Activated naive CD4-positive, alpha-beta T cell treated with anti-CD3 and anti-CD28 coated beads for 36 hours (primary cell): Measurements from ENCODE around the gene LRRN2. TPM values are rescaled to one million over a fixed set of nuclear protein-coding genes. Genes with fewer than 3 reads are reported as not detected.

Experiments used
- CTCF ChIA-PET: fragments of 350-600 bp; sonication (Branson Sonifier 250); formaldehyde crosslinking; loops from one replicate; lab custom pipeline; 2021; ENCODE audit warnings: antibody characterized with exemption; lab: Charles Lee
- DNase-seq: peaks from one replicate; pipeline ENCODE4 v3.0.0-alpha.2; 2020
- H3K27ac Mint-ChIP-seq: one replicate; pipeline ENCODE4 v1.8.0; 2021; ENCODE audit warnings: mild to moderate bottlenecking, mixed read lengths
- H3K27me3 Mint-ChIP-seq: one replicate; pipeline ENCODE4 v1.8.0; 2021; ENCODE audit warnings: low read depth, mixed read lengths
- H3K36me3 Mint-ChIP-seq: one replicate; pipeline ENCODE4 v1.8.0; 2021; ENCODE audit warnings: low read depth, mixed read lengths
- H3K4me1 Mint-ChIP-seq: one replicate; pipeline ENCODE4 v1.8.0; 2021; ENCODE audit warnings: low read depth, mixed read lengths
- H3K4me3 Mint-ChIP-seq: one replicate; pipeline ENCODE4 v1.8.0; 2021; ENCODE audit warnings: mild to moderate bottlenecking, moderate library complexity, mixed read lengths
- H3K9me3 Mint-ChIP-seq: one replicate; pipeline ENCODE4 v1.8.0; 2021; ENCODE audit warnings: mixed read lengths
- intact Hi-C: fragments of 100-400 bp; cut with micrococcal nuclease; formaldehyde crosslinking; loops from one replicate; pipeline ENCODE4 v1.15.1; 2023
- total RNA-seq, 2 experiments: library from RNA; stranded (reverse); gene quantifications; one replicate each; pipeline ENCODE4 v1.2.3, GENCODE V29; 2021

The LRRN2 gene
- total RNA-seq, 2 experiments from 2014 or later, result not detected

GRCh38 chr1:204709960-204710912, 24.7 kb upstream of the LRRN2 start:
- Mint-ChIP-seq H3K4me3 (no peak overlapping the region), H3K4me1 (peaks cover 36% of the 10 kb centered on the region), H3K27ac (no peak overlapping the region), H3K27me3 (peaks cover 5% of the 10 kb centered on the region), H3K9me3 (no peaks in the 10 kb centered on the region), H3K36me3 (no peaks in the 10 kb centered on the region)
- intact Hi-C loops, result no loop called here
- CTCF ChIA-PET, result interaction anchor here (1.9 kb wide), 1 partner anchor 97 kb away, joined by 4 read pairs; no protein-coding TSS in a partner anchor
- no peak for DNase-seq

- CTCF ChIA-PET, result interaction anchor here (1.9 kb wide), 1 partner anchor 98 kb away, joined by 4 read pairs; no protein-coding TSS in a partner anchor
These were observed 23.5 kb upstream of the LRRN2 start for GRCh38 chr1:204709021-204709420.

GRCh38 chr1:204706838-204707509, 21.4 kb upstream of the LRRN2 start:
- no peak for DNase-seq
- CTCF ChIA-PET, result interaction anchor here (0.6 to 1.3 kb wide), 2 partner anchors 100 to 128 kb away, joined by 4 read pairs; no protein-coding TSS in a partner anchor
- Mint-ChIP-seq H3K27ac (no peak overlapping the region), H3K27me3 (peaks cover 3% of the 10 kb centered on the region), H3K4me1 (peaks cover 30% of the 10 kb centered on the region), H3K4me3 (no peak overlapping the region), H3K36me3 (no peaks in the 10 kb centered on the region), H3K9me3 (no peaks in the 10 kb centered on the region)
- intact Hi-C loops, result no loop called here

More at GRCh38 chr1:204709021-204709420, 23.5 kb upstream of the LRRN2 start:
- no peaks in the 10 kb centered on the region for H3K9me3 Mint-ChIP-seq
- peaks cover 5% of the 10 kb centered on the region for H3K27me3 Mint-ChIP-seq
- H3K27ac Mint-ChIP-seq, result no peak overlapping the region
- DNase-seq, result no peak
- intact Hi-C loops, result no loop called here
- H3K4me3 Mint-ChIP-seq, result no peak overlapping the region
- H3K4me1 Mint-ChIP-seq, result peaks cover 36% of the 10 kb centered on the region
- H3K36me3 Mint-ChIP-seq, result no peaks in the 10 kb centered on the region

GRCh38 chr1:204705888-204706837, 20.6 kb upstream of the LRRN2 start:
- intact Hi-C loops, result no loop called here
- CTCF ChIA-PET, result interaction anchor here (1.3 kb wide), 1 partner anchor 101 kb away, joined by 4 read pairs; no protein-coding TSS in a partner anchor
- peaks cover 30% of the 10 kb centered on the region for H3K4me1 Mint-ChIP-seq
- DNase-seq, result no peak
- H3K27me3 Mint-ChIP-seq, result no peaks in the 10 kb centered on the region
- no peak overlapping the region for H3K27ac Mint-ChIP-seq
- no peaks in the 10 kb centered on the region for H3K9me3 Mint-ChIP-seq
- H3K4me3 Mint-ChIP-seq, result no peak overlapping the region
- no peaks in the 10 kb centered on the region for H3K36me3 Mint-ChIP-seq

- Mint-ChIP-seq H3K36me3 (no peaks in the 10 kb centered on the region), H3K4me3 (no peak overlapping the region), H3K9me3 (no peaks in the 10 kb centered on the region), H3K4me1 (peaks cover 30% of the 10 kb centered on the region), H3K27me3 (no peaks in the 10 kb centered on the region), H3K27ac (no peak overlapping the region)
- DNase-seq, result no peak
- intact Hi-C loops, result no loop called here
- CTCF ChIA-PET, result interaction anchor here (1.2 to 1.3 kb wide), 2 partner anchors 102 kb away, joined by 4 to 7 read pairs; no protein-coding TSS in a partner anchor
These were observed 19.9 kb upstream of the LRRN2 start for GRCh38 chr1:204705493-204705811.

GRCh38 chr1:204704794-204705492, 19.4 kb upstream of the LRRN2 start:
- intact Hi-C loops, result no loop called here
- no peaks in the 10 kb centered on the region for H3K36me3 Mint-ChIP-seq
- CTCF ChIA-PET, result interaction anchor here (1.2 kb wide), 1 partner anchor 102 kb away, joined by 7 read pairs; no protein-coding TSS in a partner anchor
- H3K27ac Mint-ChIP-seq, result no peak overlapping the region
- no peak for DNase-seq
- no peaks in the 10 kb centered on the region for H3K9me3 Mint-ChIP-seq
- no peak overlapping the region for H3K4me3 Mint-ChIP-seq
- no peaks in the 10 kb centered on the region for H3K27me3 Mint-ChIP-seq
- peaks cover 30% of the 10 kb centered on the region for H3K4me1 Mint-ChIP-seq

GRCh38 chr1:204703826-204704612, 18.5 kb upstream of the LRRN2 start:
- Mint-ChIP-seq H3K27me3 (no peaks in the 10 kb centered on the region), H3K4me1 (peaks cover 30% of the 10 kb centered on the region), H3K4me3 (no peak overlapping the region), H3K36me3 (no peaks in the 10 kb centered on the region), H3K9me3 (no peaks in the 10 kb centered on the region), H3K27ac (no peak overlapping the region)
- DNase-seq, result no peak
- intact Hi-C loops, result no loop called here
- CTCF ChIA-PET, result interaction anchor here (0.6 to 1.2 kb wide), 3 partner anchors 60 to 247 kb away, joined by 3 to 7 read pairs (median 3); no protein-coding TSS in a partner anchor

GRCh38 chr1:204703268-204703664, 17.7 kb upstream of the LRRN2 start:
- H3K4me3 Mint-ChIP-seq, result no peak overlapping the region
- intact Hi-C loops, result no loop called here
- H3K4me1 Mint-ChIP-seq, result peaks cover 25% of the 10 kb centered on the region
- no peaks in the 10 kb centered on the region for H3K36me3 Mint-ChIP-seq
- DNase-seq, result no peak
- H3K9me3 Mint-ChIP-seq, result no peaks in the 10 kb centered on the region
- H3K27ac Mint-ChIP-seq, result no peak overlapping the region
- no peaks in the 10 kb centered on the region for H3K27me3 Mint-ChIP-seq
- CTCF ChIA-PET, result interaction anchor here (0.6 to 1.1 kb wide), 2 partner anchors 61 to 247 kb away, joined by 3 read pairs; no protein-coding TSS in a partner anchor

GRCh38 chr1:204702552-204703267, 17.2 kb upstream of the LRRN2 start:
- Mint-ChIP-seq H3K4me3 (no peak overlapping the region), H3K9me3 (no peaks in the 10 kb centered on the region), H3K27me3 (no peaks in the 10 kb centered on the region), H3K27ac (no peak overlapping the region), H3K4me1 (peaks cover 22% of the 10 kb centered on the region), H3K36me3 (no peaks in the 10 kb centered on the region)
- intact Hi-C loops, result no loop called here
- CTCF ChIA-PET, result interaction anchor here (1.3 kb wide), 1 partner anchor 104 kb away, joined by 3 read pairs; no protein-coding TSS in a partner anchor
- DNase-seq, result no peak

- CTCF ChIA-PET, result interaction anchor here (0.6 kb wide), 1 partner anchor 106 kb away, joined by 5 read pairs; no protein-coding TSS in a partner anchor
- no peak overlapping the region for H3K4me3 Mint-ChIP-seq
These were observed 15.7 kb upstream of the LRRN2 start for GRCh38 chr1:204701229-204701628.

More at GRCh38 chr1:204701229-204701628, 15.7 kb upstream of the LRRN2 start:
- no peak for DNase-seq
- no peaks in the 10 kb centered on the region for H3K36me3 Mint-ChIP-seq
- no peak overlapping the region for H3K27ac Mint-ChIP-seq
- no peaks in the 10 kb centered on the region for H3K9me3 Mint-ChIP-seq
- no peaks in the 10 kb centered on the region for H3K27me3 Mint-ChIP-seq
- H3K4me1 Mint-ChIP-seq, result peaks cover 7% of the 10 kb centered on the region
- intact Hi-C loops, result no loop called here
